Femur (tissue), 1 donor: ENCODE measurements around the gene DNALI1.
"Not testable (repeated sequence)": the region's sequence is repeated elsewhere in the genome, so short reads cannot be mapped to it uniquely, and the experiment has no call there.

Source experiments
- DNase-seq: peaks from one replicate; pipeline ENCODE4 v3.0.0-alpha.2; 2017

DNALI1 gene

DNA sequence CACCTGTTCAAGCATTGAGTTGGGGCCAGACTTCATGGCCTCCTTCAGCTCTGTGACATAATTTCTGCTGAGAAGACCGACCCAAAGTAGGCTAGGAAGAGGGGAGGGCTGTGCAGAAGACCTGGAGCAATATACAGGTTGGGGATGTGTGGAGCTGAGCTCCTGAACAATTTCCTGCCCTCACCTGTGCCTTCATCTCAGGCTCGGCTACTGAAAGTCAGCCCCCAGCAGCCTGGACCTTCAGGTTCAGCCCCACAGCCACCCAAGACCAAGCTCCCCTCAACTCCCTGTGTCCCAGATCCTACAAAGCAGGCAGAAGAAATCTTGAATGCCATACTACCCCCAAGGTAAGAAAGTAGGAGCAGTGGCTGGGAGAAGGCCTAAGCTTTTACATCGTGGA is 662 bp downstream of the DNALI1 start:
- DNase-seq, result no peak

- DNase-seq, result no peak
Observed at GRCh38 chr1:37558411-37558810, 1.7 kb downstream of the DNALI1 start.

DNA sequence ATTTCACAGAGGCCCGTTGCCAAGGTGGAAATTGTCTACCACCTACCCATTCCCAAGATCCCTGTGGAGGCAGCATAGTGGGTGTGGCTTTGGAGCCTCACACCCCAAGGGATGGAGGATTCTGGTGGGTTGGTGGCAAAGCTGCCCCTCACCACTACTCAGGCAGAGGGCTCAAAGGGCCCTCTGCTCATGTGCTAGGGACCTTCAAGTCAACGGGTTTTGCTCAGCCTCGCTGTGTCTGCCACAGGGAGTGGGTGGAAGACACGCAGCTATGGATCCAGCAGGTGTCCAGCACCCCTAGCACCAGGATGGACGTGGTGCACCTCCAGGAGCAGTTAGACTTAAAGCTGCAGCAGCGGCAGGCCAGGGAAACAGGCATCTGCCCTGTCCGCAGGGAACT is 2.3 kb downstream of the DNALI1 start:
- DNase-seq, result no peak

DNA sequence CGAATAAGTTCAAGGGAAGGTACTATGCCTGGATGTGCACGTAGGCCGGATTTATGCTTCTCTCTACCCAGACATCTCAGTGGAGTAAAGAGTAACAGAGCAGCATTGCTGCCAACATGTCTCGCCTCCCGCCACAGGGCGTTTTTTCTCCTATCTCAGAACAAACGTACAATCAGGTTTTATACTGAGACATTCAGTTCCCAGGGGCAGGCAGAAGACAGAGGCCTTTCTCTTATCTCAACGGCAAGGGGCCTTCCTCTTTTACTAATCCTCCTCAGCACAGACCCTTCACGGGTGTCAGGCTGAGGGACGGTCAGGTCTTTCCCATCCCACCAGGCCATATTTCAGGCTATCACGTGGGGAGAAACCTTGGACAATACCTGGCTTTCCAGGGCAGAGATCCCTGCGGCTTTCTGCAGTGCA is 3.2 kb downstream of the DNALI1 start:
- not testable (repeated sequence) for DNase-seq

- DNase-seq, result no peak
Observed at GRCh38 chr1:37560401-37561132, 3.8 kb downstream of the DNALI1 start.

DNA sequence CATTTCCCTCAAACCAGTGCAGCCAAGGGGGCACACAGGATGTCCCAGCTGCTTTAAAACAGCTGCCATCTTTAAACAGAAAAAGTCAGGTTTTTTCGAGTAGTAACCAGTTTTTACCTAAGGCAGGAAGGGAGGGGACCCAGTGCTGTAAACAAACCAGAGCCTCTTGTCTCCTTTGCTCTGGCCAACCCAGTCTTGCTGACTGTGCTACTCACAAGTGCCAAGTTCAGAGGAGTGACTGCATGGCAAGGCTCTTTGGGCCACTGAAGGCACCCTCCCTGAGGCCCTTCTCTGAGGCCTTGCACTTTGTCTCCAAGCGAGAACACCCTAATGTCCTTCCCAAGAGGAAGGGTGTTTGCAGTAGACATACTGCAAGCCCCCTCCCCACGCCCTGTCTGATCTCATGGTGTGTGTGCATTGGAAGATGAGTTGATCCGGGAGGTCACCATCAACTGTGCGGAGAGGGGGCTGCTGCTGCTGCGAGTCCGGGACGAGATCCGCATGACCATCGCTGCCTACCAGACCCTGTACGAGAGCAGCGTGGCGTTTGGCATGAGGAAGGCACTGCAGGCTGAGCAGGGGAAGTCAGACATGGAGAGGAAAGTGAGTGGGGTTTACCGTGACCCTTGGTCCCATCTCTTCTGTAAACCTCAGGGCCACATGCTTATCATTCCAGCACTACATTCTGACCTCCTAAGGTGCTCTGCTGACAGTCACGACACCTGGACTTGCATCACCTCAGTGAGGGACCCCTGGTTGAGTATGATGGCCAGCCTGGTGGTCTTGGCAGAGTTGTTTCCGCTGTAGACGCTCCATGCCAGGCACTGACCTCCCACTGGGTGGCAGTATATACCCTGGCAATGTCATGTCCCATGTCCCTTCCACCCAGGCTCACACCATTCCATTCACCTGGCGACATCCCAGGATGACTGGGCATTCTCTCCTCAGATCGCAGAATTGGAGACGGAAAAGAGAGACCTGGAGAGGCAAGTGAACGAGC is 4.7 kb downstream of the DNALI1 start:
- no peak for DNase-seq

- DNase-seq, result no peak
Observed at GRCh38 chr1:37562984-37563383, 6.2 kb downstream of the DNALI1 start.

DNA sequence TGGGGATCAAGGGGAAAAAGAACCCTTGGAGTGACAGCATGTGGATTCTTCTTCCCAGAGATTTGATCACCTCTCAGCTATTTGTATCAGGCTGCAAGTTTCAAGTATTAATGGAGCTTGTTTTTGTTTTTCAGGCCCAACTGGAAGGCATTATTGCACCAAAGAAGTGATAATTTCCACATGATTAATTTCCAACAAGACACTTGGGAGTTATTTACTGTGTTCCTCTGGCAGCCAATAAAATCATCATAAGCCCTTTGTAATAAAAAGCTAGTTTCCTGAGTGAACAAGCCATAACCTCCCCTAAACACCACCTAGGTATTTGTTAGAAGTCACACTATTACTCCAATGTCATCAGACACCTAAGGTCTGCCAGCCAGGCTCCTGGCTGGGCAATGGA is 8.2 kb downstream of the DNALI1 start:
- no peak for DNase-seq

- DNase-seq, result no peak
Observed at GRCh38 chr1:37567023-37567422, 10.3 kb downstream of the DNALI1 start.

DNA sequence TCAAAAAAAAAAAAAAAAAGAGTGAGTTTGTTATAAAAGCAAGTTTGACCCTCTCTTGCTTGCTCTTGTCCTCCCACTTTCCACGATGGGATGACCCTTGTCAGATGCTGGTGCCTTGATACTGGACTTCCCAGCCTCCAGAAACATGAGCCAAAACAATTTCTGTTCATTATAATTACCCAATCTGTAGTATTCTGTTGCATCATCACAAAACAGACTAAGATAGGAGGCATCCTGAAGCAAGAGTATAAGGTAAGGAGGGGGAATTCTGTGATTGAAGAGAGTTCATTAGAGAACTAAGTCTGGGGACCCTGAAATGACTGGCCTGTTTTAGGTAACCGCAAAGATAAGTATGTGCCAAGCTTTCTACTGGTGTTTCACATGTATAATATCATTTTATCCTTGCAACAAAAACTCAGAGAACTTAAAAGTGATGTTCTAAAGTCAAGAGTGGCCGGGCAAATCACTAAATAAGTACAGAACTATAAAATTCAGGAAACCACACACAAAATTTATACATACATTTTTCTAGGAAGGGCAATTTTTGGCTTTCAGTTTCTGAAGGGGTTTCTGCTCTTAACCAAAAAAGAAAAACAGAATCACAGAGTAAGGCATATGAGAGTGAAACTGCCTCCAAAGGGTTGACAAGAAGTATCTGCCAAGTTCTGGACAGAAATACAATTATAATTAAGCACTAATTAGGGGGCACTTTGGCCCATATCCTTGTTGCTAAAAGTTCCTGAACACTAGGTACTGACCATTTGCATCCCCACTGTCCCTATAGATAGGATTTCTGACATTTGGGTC is 14.0 kb downstream of the DNALI1 start:
- DNase-seq, result no peak

DNA sequence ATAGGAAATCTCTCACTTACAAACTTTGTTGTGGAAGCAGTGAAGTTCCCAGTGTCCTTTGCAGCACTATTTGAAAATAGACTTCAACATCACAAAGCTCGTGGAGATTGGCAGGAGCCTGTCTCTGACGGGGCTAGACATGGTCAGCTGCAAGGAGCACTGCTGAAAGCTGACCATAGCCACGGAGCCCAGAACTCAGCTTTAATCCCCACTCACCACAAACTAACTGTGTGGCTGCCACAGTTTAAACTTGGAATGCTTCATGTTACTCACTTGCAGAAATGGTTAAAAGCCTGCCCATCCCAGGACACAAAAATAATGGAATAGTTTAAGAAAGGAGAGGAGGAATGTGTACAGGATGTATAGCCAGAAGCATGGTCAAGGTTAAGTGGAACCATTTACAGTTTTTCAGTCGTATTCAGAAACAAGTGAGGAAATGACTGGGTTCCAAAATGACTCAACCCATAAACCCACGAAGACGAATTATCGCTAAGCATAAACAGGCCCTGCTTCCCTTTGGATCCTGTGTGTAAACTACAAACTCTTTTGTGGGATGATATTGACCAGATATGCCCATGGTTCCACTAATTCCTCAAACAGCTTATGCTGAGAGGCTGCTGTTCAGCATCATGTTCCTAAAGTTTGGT is 18.2 kb downstream of the DNALI1 start:
- no peak for DNase-seq

- no peak for DNase-seq
Observed at GRCh38 chr1:37575692-37576091, 19.0 kb downstream of the DNALI1 start.

- not testable (repeated sequence) for DNase-seq
Observed at GRCh38 chr1:37584544-37584943, 27.8 kb downstream of the DNALI1 start.

DNA sequence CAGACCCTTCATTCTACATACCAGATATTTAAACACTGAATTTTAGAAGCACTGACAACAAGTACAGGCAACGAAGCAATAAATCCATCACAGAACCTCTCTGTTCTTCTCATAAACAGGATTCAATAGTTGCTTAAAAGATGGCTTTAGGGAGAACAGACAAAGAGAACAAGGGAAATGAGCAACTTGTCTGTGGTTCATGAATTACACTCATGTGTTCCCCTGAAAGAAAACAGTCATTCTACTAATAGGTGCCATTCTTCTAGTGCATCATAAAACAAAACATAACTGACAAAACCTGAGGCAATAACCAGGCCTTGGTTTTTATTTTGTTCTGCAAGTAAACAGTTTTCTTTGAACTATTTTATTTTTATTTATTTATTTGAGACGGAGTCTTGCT is 32.2 kb downstream of the DNALI1 start:
- no peak for DNase-seq

DNA sequence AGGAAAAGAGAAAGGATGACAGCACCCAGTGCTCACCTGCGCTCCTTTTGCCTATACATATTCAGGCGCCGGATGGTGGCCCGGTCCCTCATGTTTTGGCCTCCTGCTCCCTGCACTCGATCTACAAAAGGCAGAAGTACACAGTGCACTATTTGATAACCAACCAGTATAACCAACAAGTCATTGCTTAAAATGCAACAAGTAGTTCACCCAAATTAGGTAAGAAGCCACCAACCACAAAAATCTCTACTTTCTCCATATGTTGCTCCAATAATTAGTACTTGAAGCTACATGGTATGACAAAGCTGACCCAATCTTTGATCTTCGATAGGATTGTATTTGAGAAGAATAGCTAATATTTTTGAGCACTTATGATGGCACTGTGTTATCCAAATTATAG is 37.0 kb downstream of the DNALI1 start:
- no peak for DNase-seq

DNA sequence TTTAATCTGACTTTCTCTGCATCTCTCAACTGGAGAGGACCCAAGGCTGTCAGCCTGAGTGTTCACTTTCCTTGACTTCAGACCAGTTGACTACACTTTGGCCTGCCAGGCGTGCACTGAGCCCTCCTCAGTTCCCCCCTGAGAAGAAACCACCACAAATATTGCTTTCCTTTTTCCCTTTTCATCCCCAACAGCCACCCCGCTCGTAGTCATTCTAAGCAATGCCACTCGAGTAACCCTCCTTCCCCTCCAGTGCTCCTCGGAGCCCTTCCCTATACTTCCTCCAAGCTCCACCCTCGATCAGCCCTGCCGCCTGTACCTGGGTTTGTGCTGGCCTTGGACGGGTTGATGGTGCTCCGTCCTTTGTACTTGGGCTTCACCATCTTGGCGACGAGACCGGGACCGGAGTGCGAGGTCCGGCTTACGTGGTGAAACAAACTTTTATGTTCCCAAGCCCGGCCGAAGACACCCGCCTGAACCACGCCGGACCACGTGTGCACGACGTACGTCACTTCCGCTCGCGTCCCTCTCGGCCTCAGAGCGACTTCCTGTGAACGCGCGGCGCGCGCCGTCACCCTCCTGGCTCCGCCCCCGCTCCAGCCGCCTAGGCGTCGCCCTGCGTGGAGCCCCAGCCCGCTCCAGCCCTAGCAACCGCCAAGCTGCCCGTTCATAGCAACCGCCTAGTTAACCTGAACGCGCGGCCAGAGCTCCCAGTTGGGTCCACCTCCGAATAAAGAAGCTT is 38.9 kb downstream of the DNALI1 start, which contains the start of gene GNL2:
TSS of gene GNL2 (minus strand) at position 498 of the 742 bp plus-strand sequence. CDS start at position 383, 115 bp downstream.
- peak; percentile 99 for DNase-seq

GRCh38 chr1:37596182-37596667 is 39.5 kb downstream of the DNALI1 start:
- no peak for DNase-seq

DNA sequence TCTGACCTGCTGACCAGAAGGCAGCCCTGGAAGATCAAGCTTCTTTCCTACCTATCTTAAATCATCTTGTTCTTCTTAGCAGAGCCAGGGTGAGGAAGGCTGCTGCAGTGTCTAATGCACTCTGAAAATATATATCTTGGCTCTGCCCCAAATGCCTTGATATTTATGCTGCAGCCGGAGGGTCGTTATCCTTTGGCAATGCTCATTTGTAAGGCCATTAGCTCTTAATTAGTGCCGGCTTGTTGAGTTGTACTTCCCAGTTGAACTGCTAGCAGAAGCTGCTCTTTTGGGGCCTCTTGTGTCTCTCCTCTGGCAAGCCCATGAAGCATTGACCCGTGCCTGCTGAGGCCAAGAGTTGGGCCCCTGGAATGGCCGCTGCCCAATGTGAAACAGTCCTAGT is 43.2 kb downstream of the DNALI1 start:
- DNase-seq, result no peak

GRCh38 chr1:37601441-37601840 is 44.7 kb downstream of the DNALI1 start:
- DNase-seq, result no peak

- no peak for DNase-seq
Observed at GRCh38 chr1:37602750-37603694, 46.3 kb downstream of the DNALI1 start.
